ENCODE measurements around the gene IFT80. TPM values are rescaled to one million over a fixed set of nuclear protein-coding genes. Genes with fewer than 3 reads are reported as not detected.

The IFT80 gene
- total and polyA plus RNA-seq, 12 donors = 11.0 to 37.3 (median 22.1) TPM

- TF ChIP-seq CTCF (IDR thresholded peaks at IDR 0.05) = no peak
- no peak for TF ChIP-seq POLR2A (IDR thresholded peaks at IDR 0.05)
- H3K36me3 ChIP-seq (replicated peaks in 1 of 2) = no peaks in the 10 kb centered on the region
- peaks cover 4 to 5% of the 10 kb centered on the region in 2 donors for H3K4me1 ChIP-seq (replicated peaks in 1 of 2)
- no peaks in the 10 kb centered on the region for H3K9me3 ChIP-seq (replicated peaks in 1 of 3)
- intact Hi-C loops (cut with DNase I) = no loop called here
- DNase-seq = no peak
- H3K4me3 ChIP-seq = no peak overlapping the region
- 97 to 100% (median 99%) methylated on average over 1 of the region's 1 CpG for WGBS, 4 donors
- H3K27ac ChIP-seq = no peak overlapping the region
- H3K27me3 ChIP-seq = no peaks in the 10 kb centered on the region
These were observed 46.8 kb upstream of the IFT80 start for GRCh38 chr3:160445854-160446253.

GRCh38 chr3:160444411-160444810 is 45.4 kb upstream of the IFT80 start:
- no peak for DNase-seq
- 97 to 100% (median 99%) methylated on average over 1 of the region's 1 CpG for WGBS, 4 donors
- intact Hi-C loops (cut with DNase I) = no loop called here
- H3K27me3 ChIP-seq = no peaks in the 10 kb centered on the region
- no peak overlapping the region for H3K27ac ChIP-seq
- no peak overlapping the region for H3K4me3 ChIP-seq
- no peaks in the 10 kb centered on the region for H3K9me3 ChIP-seq (replicated peaks in 1 of 3)
- H3K36me3 ChIP-seq (replicated peaks in 1 of 2) = no peaks in the 10 kb centered on the region
- H3K4me1 ChIP-seq (replicated peaks in 1 of 2) = no peaks in the 10 kb centered on the region
- TF ChIP-seq CTCF (IDR thresholded peaks at IDR 0.05) (no peak), POLR2A (IDR thresholded peaks at IDR 0.05) (no peak)

- Histone ChIP-seq H3K27me3 (no peaks in the 10 kb centered on the region), H3K4me1 (replicated peaks in 1 of 2) (no peaks in the 10 kb centered on the region), H3K27ac (no peak overlapping the region), H3K36me3 (replicated peaks in 1 of 2) (no peaks in the 10 kb centered on the region), H3K4me3 (no peak overlapping the region), H3K9me3 (replicated peaks in 1 of 3) (no peaks in the 10 kb centered on the region)
- intact Hi-C loops (cut with DNase I) = no loop called here
- 95 to 100% (median 98%) methylated on average over 7 of the region's 7 CpGs for WGBS, 4 donors
- no peak for DNase-seq
- TF ChIP-seq POLR2A (IDR thresholded peaks at IDR 0.05) (no peak), CTCF (IDR thresholded peaks at IDR 0.05) (no peak)
These were observed 41.7 kb upstream of the IFT80 start for GRCh38 chr3:160440687-160441086.

GRCh38 chr3:160437083-160437455 is 38.0 kb upstream of the IFT80 start:
- WGBS, 4 donors = 83 to 93% (median 86%) methylated on average over 5 of the region's 5 CpGs
- Histone ChIP-seq H3K27ac (no peak overlapping the region), H3K9me3 (replicated peaks in 1 of 3) (no peaks in the 10 kb centered on the region), H3K36me3 (replicated peaks in 1 of 2) (peaks cover 0 to 13% of the 10 kb centered on the region in 2 donors), H3K4me1 (replicated peaks in 1 of 2) (no peaks in the 10 kb centered on the region), H3K4me3 (no peak overlapping the region), H3K27me3 (no peaks in the 10 kb centered on the region)
- TF ChIP-seq POLR2A (IDR thresholded peaks at IDR 0.05) (no peak), CTCF (IDR thresholded peaks at IDR 0.05) (no peak)
- intact Hi-C loops (cut with DNase I) = no loop called here
- DNase-seq = no peak

All from adrenal gland (tissue), 12 donors.